IMR-90 (cell line): ENCODE measurements around the gene ANKRD11. TPM values are rescaled to one million over a fixed set of nuclear protein-coding genes. Genes with fewer than 3 reads are reported as not detected.

Experiments used
- ATAC-seq: fragments of 200-7000 bp; cut with Tn5 transposase; 2 replicates; pipeline ENCODE4 v1.9.1; 2020; ENCODE audit warnings: low read depth, mild to moderate bottlenecking, moderate library complexity
- BruUV-seq: library from RNA; stranded (reverse); fragments of 400-500 nt; replicated peaks from 2 replicates; lab custom pipeline; 2021; lab: Mats Ljungman, UMichigan
- CTCF ChIA-PET: fragments of 300-600 bp; formaldehyde crosslinking; extraction: SDS; loops from one replicate; lab custom pipeline; 2021; ENCODE audit warnings: antibody characterized with exemption; lab: Yijun Ruan, JAX
- POLR2A ChIA-PET: fragments of 300-600 bp; sonication (Branson Sonifier 250); formaldehyde crosslinking; loops from one replicate; lab custom pipeline; 2022; ENCODE audit warnings: antibody characterized with exemption; ENCODE audit not compliant: unreplicated experiment; lab: Charles Lee
- DNase-seq: peaks from one replicate; pipeline ENCODE4 v3.0.0; 2013
- H2AFZ ChIP-seq: replicated peaks from 2 replicates; pipeline ENCODE3; 2013; ENCODE audit warnings: low read length, mild to moderate bottlenecking; ENCODE audit not compliant: poor library complexity
- H2AK5ac ChIP-seq: 2 replicates; pipeline ENCODE4 v1.6.1; 2013; ENCODE audit warnings: low read depth, low read length, inconsistent platforms
- H2AK9ac ChIP-seq: replicated peaks from 2 replicates; pipeline ENCODE3; 2013; ENCODE audit warnings: mild to moderate bottlenecking, low read depth, low read length, moderate library complexity; ENCODE audit not compliant: poor library complexity
- H2BK120ac ChIP-seq: 2 replicates; pipeline ENCODE4 v1.6.1; 2013; ENCODE audit warnings: low read depth, low read length, inconsistent platforms
- H2BK15ac ChIP-seq: 3 replicates; pipeline ENCODE4 v1.6.1; 2013; ENCODE audit warnings: low read depth, low read length, inconsistent platforms
- H2BK20ac ChIP-seq: 2 replicates; pipeline ENCODE4 v1.6.1; 2013; ENCODE audit warnings: low read depth, mild to moderate bottlenecking, inconsistent platforms, low read length, moderate library complexity
- H2BK5ac ChIP-seq: 2 replicates; pipeline ENCODE4 v1.6.1; 2013; ENCODE audit warnings: mild to moderate bottlenecking, low read depth, low read length, inconsistent platforms; ENCODE audit not compliant: poor library complexity, severe bottlenecking
- H3K14ac ChIP-seq: replicated peaks from 2 replicates; pipeline ENCODE4 v1.6.1; 2013; ENCODE audit warnings: low read depth, low read length, inconsistent platforms
- H3K18ac ChIP-seq: 2 replicates; pipeline ENCODE4 v1.6.1; 2013; ENCODE audit warnings: low read depth, low read length, control low read depth
- H3K23ac ChIP-seq: 2 replicates; pipeline ENCODE4 v1.6.1; 2013; ENCODE audit warnings: low read depth, low read length, inconsistent platforms
- H3K27ac ChIP-seq: 2 replicates; pipeline ENCODE4 v1.5.1; 2013; ENCODE audit warnings: mild to moderate bottlenecking, control low read depth, low read length; ENCODE audit not compliant: insufficient read depth
- H3K27me3 ChIP-seq: 2 replicates; pipeline ENCODE4 v1.6.1; 2013; ENCODE audit warnings: low read length; ENCODE audit not compliant: control insufficient read depth, insufficient read depth
- H3K36me3 ChIP-seq: 2 replicates; pipeline ENCODE4 v1.6.1; 2013; ENCODE audit warnings: low read length, mixed read lengths; ENCODE audit not compliant: control insufficient read depth, insufficient read depth
- H3K4ac ChIP-seq: 2 replicates; pipeline ENCODE4 v1.6.1; 2013; ENCODE audit warnings: low read depth, low read length, inconsistent platforms
- H3K4me1 ChIP-seq: 2 replicates; pipeline ENCODE4 v1.6.1; 2013; ENCODE audit warnings: low read length, mixed read lengths; ENCODE audit not compliant: control insufficient read depth, insufficient read depth
- H3K4me2 ChIP-seq: 2 replicates; pipeline ENCODE4 v1.6.1; 2013; ENCODE audit warnings: low read depth, mild to moderate bottlenecking, control low read depth, low read length, moderate library complexity
- H3K4me3 ChIP-seq: 2 replicates; pipeline ENCODE4 v1.5.1; 2013; ENCODE audit warnings: low read depth, mild to moderate bottlenecking, control low read depth, low read length, moderate library complexity; ENCODE audit not compliant: insufficient read depth
- H3K56ac ChIP-seq: 2 replicates; pipeline ENCODE4 v1.6.1; 2013; ENCODE audit warnings: low read length, inconsistent platforms; ENCODE audit not compliant: insufficient read depth; ENCODE audit errors: extremely low read depth
- H3K79me1 ChIP-seq, 2 experiments: 2 replicates each; pipeline ENCODE4 v1.6.1; 2013; ENCODE audit warnings: low read length in 2 of 2, inconsistent platforms in 1 of 2, low read depth in 1 of 2
- H3K9ac ChIP-seq: 2 replicates; pipeline ENCODE4 v1.6.1; 2013; ENCODE audit warnings: low read depth, low read length, control low read depth
- H3K9me1 ChIP-seq: 2 replicates; pipeline ENCODE4 v1.6.1; 2013; ENCODE audit warnings: low read length, inconsistent platforms; ENCODE audit not compliant: insufficient read depth
- H3K9me3 ChIP-seq: 2 replicates; pipeline ENCODE4 v1.6.1; 2013; ENCODE audit warnings: low read length; ENCODE audit not compliant: control insufficient read depth, insufficient read depth
- H4K20me1 ChIP-seq: 2 replicates; pipeline ENCODE4 v1.6.1; 2013; ENCODE audit warnings: low read length, inconsistent platforms; ENCODE audit not compliant: insufficient read depth
- H4K5ac ChIP-seq: 2 replicates; pipeline ENCODE4 v1.6.1; 2013; ENCODE audit warnings: mild to moderate bottlenecking, low read depth, low read length, control low read depth
- H4K8ac ChIP-seq, 2 experiments: 2 replicates each; pipeline ENCODE4 v1.6.1; 2013; ENCODE audit warnings: low read depth in 2 of 2, low read length in 2 of 2, control low read depth in 1 of 2, inconsistent platforms in 1 of 2
- H4K91ac ChIP-seq: 2 replicates; pipeline ENCODE4 v1.6.1; 2013; ENCODE audit warnings: low read depth, low read length, inconsistent platforms; ENCODE audit not compliant: insufficient read depth
- CEBPB ChIP-seq: IDR thresholded peaks from 2 replicates; pipeline ENCODE4 v1.6.1; 2012; ENCODE audit warnings: low read depth, low read length, improper control_type of control experiment
- CHD1 ChIP-seq: IDR thresholded peaks from 2 replicates; pipeline ENCODE4 v1.6.1; 2012; ENCODE audit warnings: low read depth, low read length, improper control_type of control experiment
- FOS ChIP-seq: fragments of 150-350 bp; IDR thresholded peaks from 2 replicates; pipeline ENCODE4 v1.6.1; 2016; ENCODE audit warnings: low read depth, low read length
- MAZ ChIP-seq: IDR thresholded peaks from 2 replicates; pipeline ENCODE4 v1.6.1; 2012; ENCODE audit warnings: low read depth, mild to moderate bottlenecking, low read length, improper control_type of control experiment, moderate library complexity, borderline replicate concordance
- MXI1 ChIP-seq: IDR thresholded peaks from 2 replicates; pipeline ENCODE4 v1.6.1; 2012; ENCODE audit warnings: low read depth, mild to moderate bottlenecking, low read length, moderate library complexity, borderline replicate concordance
- NFE2L2 ChIP-seq: fragments of 150-350 bp; IDR thresholded peaks from 2 replicates; pipeline ENCODE4 v1.6.1; 2016; ENCODE audit warnings: low read depth, mild to moderate bottlenecking, low read length
- POLR2A ChIP-seq: IDR thresholded peaks from 2 replicates; pipeline ENCODE4 v1.6.1; 2012; ENCODE audit warnings: mild to moderate bottlenecking, low read depth, low read length
- RCOR1 ChIP-seq: IDR thresholded peaks from 2 replicates; pipeline ENCODE4 v1.6.1; 2012; ENCODE audit warnings: mild to moderate bottlenecking, low read length, improper control_type of control experiment; ENCODE audit not compliant: insufficient replicate concordance
- RFX5 ChIP-seq: IDR thresholded peaks from 2 replicates; pipeline ENCODE4 v1.8.0; 2012; ENCODE audit warnings: low read depth, mild to moderate bottlenecking, low read length, moderate library complexity
- SMC3 ChIP-seq: fragments of 150-350 bp; IDR thresholded peaks from 2 replicates; pipeline ENCODE4 v1.6.1; 2016; ENCODE audit warnings: low read depth, mild to moderate bottlenecking, antibody characterized with exemption, low read length, moderate library complexity
- WGBS, 2 experiments: methylation state at CpG; one replicate each; pipeline versions ENCODE4 v1.1.5 to v1.1.7; 2013; ENCODE audit warnings: missing lambda C conversion rate in 2 of 2; ENCODE audit not compliant: insufficient read length in 1 of 2; ENCODE audit errors: extremely low coverage in 2 of 2; 5-methylcytosine and 5-hydroxymethylcytosine counted together
- dilution Hi-C: fragments of 300-500 bp; cut with HindIII; formaldehyde crosslinking; loops from one replicate; pipeline ENCODE4 v1.14.3; 2018; ENCODE audit warnings: low sequenced_read_pairs; ENCODE audit not compliant: unreplicated experiment
- in situ Hi-C: fragments of 300-500 bp; cut with MboI; formaldehyde crosslinking; loops from 3 replicates; pipeline ENCODE4 v1.14.3; 2019; ENCODE audit warnings: low sequenced_read_pairs, inconsistent platforms, mixed read lengths
- intact Hi-C: fragments of 100-400 bp; cut with micrococcal nuclease; formaldehyde crosslinking; loops from 2 replicates; pipeline ENCODE4 v1.10.0; 2022
- polyA plus RNA-seq, 3 experiments: library from polyadenylated mRNA; depleted of rRNA; stranded (reverse); fragments of >200 nt; gene quantifications; 2 replicates each; pipeline ENCODE4 v1.2.3, GENCODE V29; 2012; ENCODE audit warnings: low replicate concordance in 1 of 3
- total RNA-seq: library from RNA; depleted of rRNA; stranded (reverse); fragments of >200 nt; gene quantifications from 2 replicates; pipeline ENCODE4 v1.2.3, GENCODE V29; 2012

Gene ANKRD11
- total and polyA plus RNA-seq, 2 of the 4 experiments (the other 2 are of a cell fraction) = 46.8 to 71.9 TPM

DNA sequence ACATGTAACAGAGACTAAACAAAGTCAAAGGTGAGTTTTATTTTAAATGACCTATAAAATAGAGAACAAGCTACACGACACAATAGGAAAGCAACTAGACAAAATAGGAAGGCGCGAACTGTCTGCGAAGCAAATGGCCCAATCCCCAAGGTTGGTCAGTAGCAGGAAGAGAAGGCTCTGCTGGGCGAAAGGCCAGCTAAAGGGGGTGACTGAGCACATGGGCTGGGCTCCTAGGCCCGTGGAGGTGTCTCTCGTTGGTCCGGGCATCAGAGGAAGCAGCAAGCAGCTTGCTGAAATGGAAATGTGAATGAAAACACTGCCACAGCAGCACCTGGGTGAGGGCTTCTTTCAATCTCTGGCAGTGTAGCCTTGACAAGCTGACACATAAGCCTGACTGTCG is 143.5 kb downstream of the ANKRD11 start:
- H3K14ac ChIP-seq = no peak overlapping the region; the same call in 1 of the 2 replicates
- H4K20me1 ChIP-seq = peaks cover 97% of the 10 kb centered on the region

More for the DNA sequence above, 143.5 kb downstream of the ANKRD11 start:
- Histone ChIP-seq H3K79me1 (peaks cover 31 to 86% of the 10 kb centered on the region in 2 experiments; a peak in 3 of 4 replicates), H2BK5ac (no peak overlapping the region), H4K8ac (no peak overlapping the region), H3K36me3 (peaks cover 6% of the 10 kb centered on the region), H2AK5ac (no peak overlapping the region), H3K9me3 (no peaks in the 10 kb centered on the region), H2BK20ac (no peak overlapping the region), H3K4me1 (peaks cover 23% of the 10 kb centered on the region), H4K5ac (no peak overlapping the region), H2BK120ac (no peak overlapping the region), H3K23ac (no peak overlapping the region), H3K9me1 (peaks cover 45% of the 10 kb centered on the region), H3K4ac (no peak overlapping the region), H3K27ac (no peak overlapping the region), H3K9ac (no peak overlapping the region), H3K18ac (no peak overlapping the region), H3K27me3 (no peaks in the 10 kb centered on the region), H3K4me2 (no peak overlapping the region), H3K56ac (no peak overlapping the region), H2BK15ac (no peak overlapping the region), H2AK9ac (no peak overlapping the region), H2AFZ (no peak overlapping the region), H4K91ac (no peak overlapping the region), H3K4me3 (no peak overlapping the region)
- intact Hi-C loops (no loop called here), in situ Hi-C loops (no loop called here), dilution Hi-C loops (no loop called here)
- WGBS, 2 experiments = 77% methylated on average over 7 of the region's 9 CpGs; no CpG with 5 or more reads in 1 of the 2 experiments
- DNase-seq (no peak), ATAC-seq (no peak)
- ChIA-PET CTCF (interaction anchor here (1.1 kb wide), 1 partner anchor 10 kb away, joined by 3 read pairs; no protein-coding TSS in a partner anchor), POLR2A (no interaction called here)
- BruUV-seq = no TSS peak
- TF ChIP-seq RCOR1 = no peak
- TF ChIP-seq CHD1 = no peak
- no peak for TF ChIP-seq CEBPB
- TF ChIP-seq SMC3 = no peak
- TF ChIP-seq MXI1 = no peak
- no peak for TF ChIP-seq POLR2A
- no peak for TF ChIP-seq NFE2L2
- no peak for TF ChIP-seq MAZ
- no peak for TF ChIP-seq FOS
- no peak for TF ChIP-seq RFX5
